Fibroblast of skin of scalp (primary cell): Measurements from ENCODE around the gene TEX19.
"Not testable (repeated sequence)": the region's sequence is repeated elsewhere in the genome, so short reads cannot be mapped to it uniquely, and the experiment has no call there.

Experiments used
- DNase-seq: peaks from one replicate; pipeline ENCODE4 v3.0.0-alpha.2; 2013

The TEX19 gene

DNA sequence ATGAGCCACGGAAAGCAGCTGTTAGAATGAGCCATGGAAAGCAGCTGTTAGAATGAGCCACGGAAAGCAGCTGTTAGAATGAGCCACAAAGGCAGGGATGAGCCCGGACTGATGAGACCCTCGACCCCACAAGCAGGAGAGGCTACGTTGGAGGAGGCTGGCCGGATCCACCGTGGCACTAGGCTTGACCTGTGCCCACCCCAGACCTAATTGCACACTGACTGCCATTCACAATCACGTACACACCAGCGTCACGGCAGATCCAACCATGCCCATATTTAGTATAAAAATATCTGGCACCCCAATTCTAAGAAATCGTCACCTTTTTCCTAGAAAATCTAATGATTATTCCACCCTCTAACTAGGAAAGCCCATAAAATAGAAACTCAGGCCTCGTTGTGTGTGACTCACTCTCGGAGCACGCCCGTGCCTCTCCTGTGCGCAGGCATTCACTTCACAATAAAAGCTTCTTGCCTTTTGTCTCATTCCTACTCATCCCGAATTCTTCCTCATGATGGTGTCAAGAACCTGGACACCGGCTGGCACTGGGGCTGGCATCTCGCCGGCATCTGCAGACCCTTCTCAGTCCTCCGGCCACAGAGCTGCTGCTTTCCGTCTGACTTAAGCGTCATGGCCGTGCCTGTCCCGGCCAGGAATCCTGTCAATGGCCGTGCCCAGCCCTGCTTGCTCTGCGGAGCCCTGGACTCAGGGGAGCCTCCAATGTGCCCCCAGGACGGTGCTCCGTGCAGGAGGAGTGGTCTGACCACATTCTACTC is 20.0 kb upstream of the TEX19 start:
- DNase-seq: peak; percentile 70

DNA sequence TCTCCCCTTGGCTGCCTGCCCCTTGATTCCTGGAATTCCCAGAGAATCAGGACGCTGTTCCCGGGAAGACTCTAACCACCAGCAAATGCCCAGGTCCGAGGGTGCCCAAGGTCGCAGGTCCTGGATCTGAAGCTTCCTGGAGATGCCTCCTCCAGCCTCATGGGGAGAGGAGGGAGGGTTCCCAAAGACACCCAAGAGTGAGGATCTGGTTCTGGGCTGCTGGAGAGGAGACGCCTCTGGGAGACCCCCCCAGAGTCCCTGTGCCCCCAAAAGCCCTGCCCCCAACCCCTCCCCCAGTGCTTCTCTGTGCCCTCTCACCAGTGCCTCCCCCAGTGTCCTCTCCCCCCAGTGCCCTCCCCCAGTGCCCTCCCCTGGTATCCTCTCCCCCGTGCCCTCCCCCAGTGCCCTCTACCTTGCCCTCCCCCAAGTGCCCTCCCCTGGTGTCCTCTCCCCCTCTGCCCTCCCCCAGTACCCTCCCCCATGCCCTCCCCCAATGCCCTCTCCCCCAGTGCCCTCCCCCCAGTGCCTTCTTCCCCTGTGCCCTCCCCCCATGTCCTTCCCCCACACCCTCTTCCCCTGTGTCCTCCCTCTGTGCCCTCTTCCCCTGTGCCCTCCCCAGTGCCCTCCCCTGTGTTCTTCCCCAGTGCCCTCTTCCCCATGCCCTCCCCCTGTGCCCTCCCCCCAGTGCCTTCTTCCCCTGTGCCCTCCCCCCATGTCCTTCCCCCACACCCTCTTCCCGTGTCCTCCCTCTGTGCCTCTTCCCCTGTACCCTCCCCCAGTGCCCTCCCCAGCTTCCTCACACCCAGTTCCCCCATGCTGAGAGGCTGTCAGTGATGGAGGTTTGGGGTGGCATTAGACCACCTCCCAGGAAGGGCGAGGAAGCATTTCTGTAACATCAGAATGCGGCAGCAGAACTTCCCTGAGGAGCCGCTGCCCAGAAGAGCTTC is 19.1 kb upstream of the TEX19 start:
- peak; percentile 54 for DNase-seq

DNA sequence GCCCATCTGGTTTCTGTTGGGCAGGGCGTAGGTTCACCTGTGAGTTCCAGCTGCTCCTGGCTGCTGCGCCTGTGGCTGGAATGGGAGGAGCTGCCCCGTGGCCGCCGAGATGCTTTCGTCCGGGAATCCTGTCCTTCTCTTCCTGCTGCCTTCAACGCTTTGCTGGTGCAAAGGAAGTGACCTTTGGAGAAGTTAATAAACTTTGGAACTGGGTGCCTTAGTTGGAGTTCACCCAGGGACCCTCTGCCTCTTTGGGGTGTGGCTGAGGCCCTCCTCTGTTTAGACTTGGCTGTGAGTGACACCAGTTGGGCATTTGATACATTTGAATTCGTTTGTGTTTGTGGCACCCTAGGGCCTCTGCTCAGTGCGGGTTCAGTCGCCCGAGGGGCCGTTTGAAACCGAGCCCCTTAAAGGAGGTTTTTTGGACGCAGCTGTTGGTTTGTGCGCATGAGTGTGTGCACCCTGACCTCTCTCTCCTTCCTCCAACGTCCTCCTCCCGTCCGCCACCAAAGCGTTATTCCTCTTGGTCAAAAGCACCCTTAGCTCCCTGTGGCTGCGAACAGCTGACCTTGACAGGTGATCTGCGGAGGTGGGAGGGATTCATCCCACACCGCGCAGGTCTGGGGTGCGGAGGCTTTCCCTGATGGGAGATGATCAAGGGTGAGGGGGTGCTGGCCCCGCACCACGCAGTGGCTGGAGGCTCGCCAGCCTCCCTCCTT is 16.5 kb upstream of the TEX19 start:
- no peak for DNase-seq

DNA sequence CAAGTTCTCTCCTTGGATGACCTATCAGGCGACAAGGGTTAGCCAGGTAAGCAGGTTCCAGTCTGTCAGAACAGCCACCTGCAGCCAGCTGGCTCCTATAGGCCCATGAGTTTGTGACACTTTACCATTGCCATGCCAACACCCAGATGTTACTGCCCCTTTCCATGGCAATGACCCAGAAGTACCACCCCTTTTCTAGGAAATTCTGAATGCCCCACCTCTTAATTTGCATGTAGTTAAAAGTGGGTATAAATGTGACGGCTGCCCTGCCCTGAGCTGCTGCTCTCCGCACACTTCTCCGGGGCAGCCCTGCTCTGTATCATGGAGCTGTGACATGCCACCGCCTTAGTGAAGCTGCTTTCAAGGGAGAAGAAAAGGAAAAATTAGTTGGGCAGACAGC is 15.5 kb upstream of the TEX19 start:
- DNase-seq: no peak

DNA sequence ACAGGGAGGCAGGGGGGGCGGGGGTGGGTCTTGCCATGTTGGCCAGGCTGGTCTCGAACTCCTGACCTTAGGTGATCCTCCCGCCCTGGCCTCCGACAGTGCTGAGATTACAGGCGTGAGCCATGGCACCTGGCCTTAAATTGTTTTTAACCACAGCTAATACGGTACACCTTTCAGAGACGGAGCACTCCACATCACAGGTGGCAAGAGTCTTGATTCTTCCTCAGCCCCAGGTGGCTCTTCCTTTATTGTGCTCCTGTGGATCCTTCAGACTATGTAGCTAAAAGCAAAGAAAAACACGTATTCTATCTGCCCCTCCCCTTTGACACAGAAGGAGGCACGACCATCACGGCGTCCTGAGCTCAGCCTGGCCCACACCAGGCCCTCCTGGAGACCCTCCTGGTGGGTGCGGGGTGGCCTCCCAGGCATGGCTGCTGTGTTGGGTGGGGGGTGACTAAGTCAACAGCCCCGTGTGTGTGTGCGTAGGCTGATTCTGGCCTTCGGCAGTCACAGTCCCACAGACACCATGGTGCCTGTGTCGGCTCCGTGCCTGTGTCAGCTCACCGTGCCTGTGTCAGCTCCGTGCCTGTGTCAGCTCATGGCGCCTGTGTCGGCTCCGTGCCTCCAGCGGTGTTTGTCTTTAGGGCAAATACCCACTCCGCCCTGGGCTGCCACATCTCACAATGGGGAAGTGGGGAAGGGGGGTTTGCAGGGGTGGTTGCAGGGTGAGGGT is 14.7 kb upstream of the TEX19 start:
- DNase-seq: no peak

- no peak for DNase-seq
Observed at GRCh38 chr17:82345151-82345976, 13.7 kb upstream of the TEX19 start.

DNA sequence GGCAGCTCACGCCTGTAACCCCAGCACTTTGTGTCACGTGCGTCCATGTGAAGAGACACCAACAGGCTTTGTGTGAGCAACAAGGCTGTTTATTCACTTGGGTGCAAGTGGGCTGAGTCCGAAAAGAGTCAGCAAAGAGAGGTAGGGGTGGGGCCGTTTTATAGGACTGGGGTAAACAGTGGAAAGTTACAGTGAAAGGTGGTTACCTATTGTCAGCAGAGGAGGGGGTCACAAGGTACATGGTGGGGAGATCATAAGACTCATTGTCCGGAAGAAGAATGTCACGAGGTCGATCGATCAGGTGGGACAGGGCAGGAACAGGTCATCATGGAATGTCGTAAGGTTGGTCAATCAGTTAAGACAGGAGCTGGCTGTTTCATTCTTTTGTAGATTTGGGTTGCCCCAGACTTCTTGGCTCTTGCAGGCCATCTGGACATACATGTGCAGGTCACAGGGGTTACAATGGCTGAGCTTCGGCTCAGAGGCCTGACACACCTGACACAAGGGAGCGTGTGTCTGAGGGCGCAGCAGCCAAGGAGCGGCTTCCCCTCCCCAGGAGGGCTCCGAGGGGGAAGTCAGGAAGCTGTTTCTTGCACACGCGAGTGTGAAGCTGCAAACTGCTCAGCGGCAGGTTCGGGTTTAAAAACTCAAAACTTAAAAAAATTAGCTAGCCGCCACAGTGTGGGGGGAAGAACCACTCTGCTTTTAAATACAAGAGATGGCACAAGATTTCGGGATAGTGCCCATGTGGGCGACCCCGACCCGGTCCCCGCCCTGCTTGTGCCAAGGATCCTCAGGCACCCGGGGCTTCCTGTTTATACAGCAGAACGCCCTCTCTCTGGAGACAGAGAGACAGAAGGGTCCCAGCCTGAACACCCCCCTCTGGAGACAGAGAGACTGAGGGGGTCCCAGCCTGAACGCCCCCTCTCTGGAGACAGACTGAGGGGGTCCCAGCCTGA is 12.4 kb upstream of the TEX19 start:
- DNase-seq: no peak

DNA sequence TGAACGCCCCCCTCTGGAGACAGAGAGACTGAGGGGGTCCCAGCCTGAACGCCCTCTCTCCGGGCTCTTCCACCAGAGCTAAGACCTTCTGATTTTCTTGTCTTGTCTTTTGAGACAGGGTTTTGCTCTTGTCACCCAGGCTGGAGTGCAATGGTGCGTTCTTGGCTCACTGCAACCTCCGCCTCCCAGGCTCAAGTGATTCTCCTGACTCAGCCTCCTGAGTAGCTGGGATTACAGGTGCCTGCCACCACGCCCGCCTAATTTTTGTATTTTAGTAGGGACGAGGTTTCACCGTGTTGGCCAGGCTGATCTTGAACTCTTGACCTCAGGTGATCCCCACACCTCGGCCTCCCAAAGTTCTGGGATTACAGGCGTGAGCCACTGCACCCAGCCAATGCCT is 11.1 kb upstream of the TEX19 start:
- DNase-seq: not testable (repeated sequence)

- no peak for DNase-seq
Observed at GRCh38 chr17:82348434-82348833, 10.6 kb upstream of the TEX19 start.

DNA sequence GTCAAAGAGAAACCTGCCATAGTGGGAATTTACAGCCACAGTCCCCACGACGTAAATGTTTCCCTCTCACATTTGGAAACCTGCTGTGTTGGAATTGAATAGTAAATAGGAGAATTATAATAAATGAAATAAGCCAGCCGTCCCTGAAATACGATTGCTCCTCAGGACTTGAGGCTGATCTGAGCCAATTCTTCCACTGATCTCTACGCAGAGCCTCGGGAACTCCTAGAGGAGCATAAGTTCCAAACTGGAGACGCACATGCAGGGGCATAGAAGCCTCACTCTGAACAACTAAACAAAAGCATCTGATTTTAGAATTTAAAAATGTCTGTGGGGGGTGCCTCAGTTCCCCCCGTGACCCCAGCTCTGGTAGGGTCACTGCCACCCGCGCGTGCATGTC is 10.2 kb upstream of the TEX19 start:
- DNase-seq: no peak

GRCh38 chr17:82349287-82349701 is 9.8 kb upstream of the TEX19 start:
- peak; percentile 63 for DNase-seq

GRCh38 chr17:82350182-82351030 is 8.6 kb upstream of the TEX19 start:
- DNase-seq: peak; percentile 34

GRCh38 chr17:82351254-82351712 is 7.8 kb upstream of the TEX19 start:
- DNase-seq: no peak

GRCh38 chr17:82351713-82352488 is 7.1 kb upstream of the TEX19 start:
- DNase-seq: peak; percentile 83

DNA sequence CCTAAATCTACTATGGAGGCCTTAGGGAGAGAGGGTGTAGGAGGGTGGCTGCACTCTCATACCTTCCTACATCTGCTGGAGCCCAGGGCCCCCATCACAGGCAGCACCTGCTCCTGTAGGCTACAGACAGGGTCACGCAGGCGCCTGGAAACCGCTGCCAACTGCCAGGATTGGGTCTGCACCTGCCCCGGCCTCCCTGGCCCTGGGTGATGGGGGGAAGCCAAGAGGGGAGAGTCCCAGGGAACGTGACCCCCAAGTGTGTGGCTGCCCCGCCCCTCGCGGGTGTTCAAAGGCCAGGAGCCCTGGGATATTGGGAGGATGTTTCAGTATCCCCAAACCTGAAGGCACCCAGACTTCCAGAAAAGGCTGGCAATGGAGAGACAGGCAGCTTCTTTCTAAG is 5.6 kb upstream of the TEX19 start:
- DNase-seq: no peak

DNA sequence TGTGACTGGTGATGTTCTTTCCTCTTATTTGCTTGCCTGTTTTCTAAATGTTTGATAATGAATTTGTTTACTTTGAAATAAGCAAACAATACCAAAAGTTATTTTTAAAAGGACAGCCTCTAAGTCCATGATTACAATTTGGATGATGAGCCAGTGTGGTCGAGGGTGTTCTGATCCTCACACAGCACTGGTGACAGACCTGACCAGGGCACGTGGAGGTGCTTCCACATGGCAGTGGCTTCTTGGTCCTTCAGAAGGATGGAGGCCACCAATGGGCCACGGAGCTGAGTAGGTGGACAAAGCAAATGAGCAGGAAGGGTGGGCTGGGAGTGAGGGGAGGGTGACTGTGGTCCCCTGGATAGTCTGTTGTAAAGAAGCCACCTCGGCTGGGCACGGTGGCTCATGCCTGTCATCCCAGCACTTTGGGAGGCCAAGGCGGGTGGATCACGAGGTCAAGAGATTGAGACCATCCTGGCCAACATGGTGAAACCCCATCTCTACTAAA is 4.2 kb upstream of the TEX19 start:
- no peak for DNase-seq

DNA sequence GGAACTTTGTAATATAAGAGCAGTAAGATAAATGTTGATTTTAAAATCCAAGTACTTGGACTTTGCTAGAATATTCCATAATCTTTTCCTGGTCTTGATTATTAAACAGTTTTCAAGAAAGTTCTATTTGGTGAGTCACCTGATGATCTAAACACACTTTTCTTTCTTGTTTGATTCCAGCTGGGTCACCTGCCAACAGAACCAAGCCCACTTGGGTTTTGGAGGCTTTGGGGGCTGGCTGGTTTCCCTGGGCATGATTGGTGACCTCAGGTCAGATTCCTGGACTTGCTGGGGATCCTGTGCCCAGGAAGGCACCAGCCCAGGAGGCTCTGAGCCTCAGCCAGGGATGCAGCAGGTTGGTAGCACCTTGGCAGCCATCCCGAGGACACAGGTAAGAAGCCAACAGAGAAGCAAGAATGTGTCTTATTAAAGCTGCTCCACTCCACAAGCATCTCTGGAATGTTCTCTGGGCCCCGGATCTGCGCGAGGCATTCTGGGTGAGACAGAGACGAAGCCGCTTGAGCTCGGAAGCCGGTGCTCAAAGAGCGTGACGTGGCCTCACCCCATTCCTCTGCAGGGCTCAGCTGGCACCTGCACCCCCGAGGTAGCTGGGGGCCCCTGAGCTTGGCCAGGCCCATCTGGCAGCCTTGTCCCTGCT is 3.1 kb upstream of the TEX19 start:
- DNase-seq: no peak
